Subcutaneous adipose tissue (tissue), 4 donors: ENCODE measurements around the gene CORO2A. TPM values are rescaled to one million over a fixed set of nuclear protein-coding genes. Genes with fewer than 3 reads are reported as not detected.

Source experiments
- CTCF ChIP-seq: fragments of 450-650 bp; IDR thresholded peaks from one replicate; pipeline ENCODE4 v1.5.1; 2016; ENCODE audit warnings: low read depth, mild to moderate bottlenecking, control low read depth, antibody characterized with exemption, moderate library complexity
- total RNA-seq, 4 donors: library from RNA; depleted of rRNA; stranded (reverse); fragments of >200 nt; gene quantifications; one replicate each; pipeline ENCODE4 v1.1.0, GENCODE V29; 2016

Gene CORO2A
- total RNA-seq, 4 donors from 2014 or later, result 0.82 to 10.4 (median 2.0) TPM

DNA sequence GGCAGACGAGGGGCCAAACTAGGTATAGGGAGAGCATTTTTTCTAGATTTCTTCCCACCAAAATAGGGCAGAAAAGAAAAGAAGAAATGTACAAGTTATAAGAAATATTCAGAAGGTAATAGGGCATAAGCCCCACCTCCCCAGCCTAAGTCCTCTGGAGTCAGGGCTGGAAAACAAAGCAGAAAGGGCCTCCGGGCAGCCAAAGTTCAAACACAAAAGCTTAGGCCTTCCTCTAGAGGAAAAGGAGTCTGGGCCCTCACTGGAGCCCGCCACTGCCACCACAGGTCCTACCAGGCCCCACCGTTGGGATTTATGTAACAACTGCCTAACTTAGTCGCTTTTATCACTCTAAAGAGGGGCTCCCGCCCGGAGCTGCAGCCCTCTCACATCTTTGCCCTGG, 35.4 kb upstream of the CORO2A start:
- TF ChIP-seq CTCF, result no peak

GRCh38 chr9:98226957-98227356, 34.5 kb upstream of the CORO2A start:
- no peak for TF ChIP-seq CTCF

DNA sequence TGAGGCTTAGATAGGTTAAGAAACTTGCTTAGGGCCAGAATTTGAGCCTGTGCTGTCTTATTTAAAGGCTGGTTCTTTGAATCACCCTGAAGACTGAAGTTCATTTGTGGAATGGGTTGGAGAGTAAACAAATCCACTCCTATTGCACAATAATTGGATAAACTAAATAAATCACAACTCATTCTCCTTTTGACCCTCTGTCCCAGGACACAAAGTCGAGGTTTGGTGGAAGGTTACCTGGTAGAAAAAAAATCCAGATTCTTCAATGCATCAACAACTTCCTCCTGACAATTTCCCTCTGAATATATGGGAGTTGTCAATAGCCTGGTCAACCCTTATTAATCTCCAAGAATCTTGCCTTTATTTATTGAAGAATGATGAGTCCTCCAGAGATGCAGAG, 34.1 kb upstream of the CORO2A start:
- no peak for TF ChIP-seq CTCF

DNA sequence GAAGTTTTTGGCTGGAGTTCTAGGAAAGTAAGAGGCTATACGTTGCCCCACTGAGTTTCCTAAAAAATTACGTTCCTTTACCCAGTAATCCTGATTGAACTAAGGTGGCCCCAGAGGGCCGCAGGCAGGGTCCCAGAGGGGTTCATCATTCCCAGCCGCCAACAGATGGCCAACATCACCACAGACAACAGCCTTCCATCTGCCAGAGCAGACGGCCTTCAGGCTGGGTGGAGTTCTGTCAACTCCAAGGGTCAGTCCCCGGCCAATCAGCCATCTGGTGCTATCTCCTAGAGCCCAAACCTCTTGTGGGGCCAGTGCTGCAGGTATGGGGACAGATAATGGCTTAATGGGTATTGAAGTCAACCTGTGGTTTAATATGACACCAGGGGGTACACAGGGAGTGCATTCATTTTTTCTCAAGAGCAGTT, 32.6 kb upstream of the CORO2A start:
- TF ChIP-seq CTCF, result no peak

DNA sequence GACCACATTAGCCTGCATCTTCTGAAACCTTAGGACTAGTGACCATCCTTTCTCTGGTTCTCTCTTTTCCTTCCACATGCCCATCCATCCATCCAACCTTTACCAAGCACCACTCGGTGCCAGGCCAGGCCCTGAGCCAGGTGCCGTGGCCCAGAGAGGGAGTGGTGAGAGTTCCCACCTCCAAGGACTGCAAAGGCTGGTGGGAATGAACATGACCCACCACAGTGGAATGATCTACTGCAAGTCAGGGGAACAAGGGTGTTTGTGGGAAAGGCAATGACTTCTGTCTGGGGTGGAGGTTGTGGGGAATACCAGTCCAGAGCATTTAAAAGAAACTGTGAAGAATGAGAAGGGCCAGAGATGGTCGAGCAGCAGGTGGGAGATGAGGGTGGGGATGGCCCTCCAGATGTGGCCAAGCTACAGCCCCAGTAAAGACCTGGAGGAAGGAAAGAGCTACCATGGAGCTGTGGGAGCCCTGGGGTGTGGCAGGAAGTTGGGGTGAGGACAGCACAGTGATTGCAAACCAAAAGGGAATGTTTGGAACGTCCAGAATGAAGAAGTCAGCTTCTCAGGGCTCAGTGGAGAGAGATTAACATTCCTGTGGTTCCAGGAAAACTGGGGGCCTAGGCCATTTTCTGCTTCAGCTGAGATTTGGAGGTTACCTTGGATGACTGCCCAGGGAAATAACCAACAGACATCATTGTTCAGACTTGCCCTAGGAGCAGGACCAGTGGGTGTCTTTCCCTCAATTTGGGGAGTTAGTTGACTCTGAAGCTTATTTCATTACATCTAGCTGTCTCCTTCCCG, 30.7 kb upstream of the CORO2A start:
- TF ChIP-seq CTCF, result no peak

DNA sequence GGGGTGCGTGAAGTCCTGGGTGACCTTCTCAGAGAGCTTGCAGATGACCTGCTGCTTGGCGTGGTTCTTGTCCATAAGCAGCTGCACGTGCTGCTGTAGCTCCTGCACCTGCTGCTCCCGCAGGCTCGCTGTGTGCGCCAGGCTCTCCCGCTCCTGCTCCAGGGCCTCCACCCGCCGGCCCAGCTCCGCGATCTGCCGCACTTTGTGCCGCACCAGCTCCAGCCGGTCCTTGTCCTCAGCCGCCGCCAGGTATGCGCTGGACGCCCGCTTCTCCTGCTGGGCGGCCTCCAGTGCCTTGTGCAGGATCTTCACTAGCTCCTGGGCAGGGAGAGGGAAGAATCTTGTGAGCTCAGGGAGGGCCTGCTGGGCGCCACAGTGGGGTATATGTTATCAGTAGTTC, 28.5 kb upstream of the CORO2A start:
- TF ChIP-seq CTCF, result no peak

DNA sequence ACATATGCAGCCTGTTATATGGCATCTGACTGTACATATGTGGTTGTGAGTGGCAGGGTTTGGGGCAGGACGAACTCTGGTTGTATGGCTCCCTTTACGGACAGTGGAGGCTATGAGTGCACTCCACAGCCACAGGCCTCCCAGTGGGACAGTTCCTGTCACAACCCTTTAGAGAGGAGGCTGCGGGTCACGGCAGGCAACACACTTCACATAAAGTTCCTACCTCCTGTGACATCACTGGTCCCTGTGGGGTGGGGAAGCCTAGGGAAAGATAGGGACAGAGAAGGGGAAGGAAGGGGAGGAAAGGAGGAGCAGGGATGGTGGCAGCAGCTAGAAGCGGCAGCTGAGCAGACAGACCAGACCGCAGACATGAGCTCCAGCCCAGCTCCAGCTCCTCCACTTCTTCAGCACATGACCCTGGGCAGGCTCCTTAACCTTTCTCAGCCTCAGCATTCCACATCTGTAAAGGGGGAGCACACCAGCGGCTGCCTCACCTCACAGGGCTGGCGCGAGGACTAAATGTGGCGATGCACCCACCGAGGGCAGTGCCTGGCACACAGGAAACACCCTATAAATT, 27.4 kb upstream of the CORO2A start:
- no peak for TF ChIP-seq CTCF
